MCF 10A (cell line): Measurements from ENCODE around the gene ZNF800. TPM values are rescaled to one million over a fixed set of nuclear protein-coding genes. Genes with fewer than 3 reads are reported as not detected.
A peak's percentile ranks its signal among the peaks of the same experiment; 100 is the strongest.

Experiments used
- BruUV-seq: library from RNA; stranded (reverse); fragments of 400-500 nt; replicated peaks from 2 replicates; lab custom pipeline; 2021; lab: Mats Ljungman, UMichigan
- CTCF ChIA-PET: fragments of 300-600 bp; sonication (Branson Sonifier 250); formaldehyde crosslinking; extraction: SDS; loops from one replicate; lab custom pipeline; 2021; ENCODE audit warnings: antibody characterized with exemption, inconsistent platforms; lab: Yijun Ruan, JAX
- POLR2A ChIA-PET: fragments of 300-600, 350-650 bp; sonication (Branson Sonifier 250); formaldehyde crosslinking; extraction: SDS; loops from one replicate; lab custom pipeline; 2020; ENCODE audit warnings: antibody characterized with exemption, inconsistent platforms; lab: Yijun Ruan, JAX
- DNase-seq: peaks from one replicate; pipeline ENCODE4 v3.0.0-alpha.2; 2018; ENCODE audit not compliant: unreplicated experiment
- H3K27ac Mint-ChIP-seq: one replicate; pipeline ENCODE4 v1.8.0; 2022; ENCODE audit warnings: mild to moderate bottlenecking, low read depth, mixed read lengths; ENCODE audit not compliant: unreplicated experiment
- H3K27me3 Mint-ChIP-seq: one replicate; pipeline ENCODE4 v1.8.0; 2022; ENCODE audit warnings: mixed read lengths; ENCODE audit not compliant: insufficient read depth, unreplicated experiment
- H3K36me3 Mint-ChIP-seq: one replicate; pipeline ENCODE4 v1.8.0; 2022; ENCODE audit warnings: mild to moderate bottlenecking, moderate library complexity, mixed read lengths; ENCODE audit not compliant: insufficient read depth, unreplicated experiment
- H3K4me1 Mint-ChIP-seq: one replicate; pipeline ENCODE4 v1.8.0; 2022; ENCODE audit warnings: mixed read lengths; ENCODE audit not compliant: insufficient read depth, unreplicated experiment
- H3K4me3 Mint-ChIP-seq: one replicate; pipeline ENCODE4 v1.8.0; 2022; ENCODE audit warnings: mild to moderate bottlenecking, moderate library complexity, mixed read lengths; ENCODE audit not compliant: unreplicated experiment
- H3K9me3 Mint-ChIP-seq: one replicate; pipeline ENCODE4 v1.8.0; 2022; ENCODE audit warnings: mixed read lengths; ENCODE audit not compliant: unreplicated experiment
- intact Hi-C: fragments of 100-400 bp; cut with micrococcal nuclease; formaldehyde crosslinking; loops from 2 replicates; pipeline ENCODE4 v1.14.1; 2022
- total RNA-seq: library from RNA; stranded (reverse); gene quantifications from 2 replicates; pipeline ENCODE4 v1.2.3, GENCODE V29; 2022
- TF ChIP-seq, protein P1 (sequence below): fragments of 200-600 bp; IDR thresholded peaks from one replicate; pipeline ENCODE4 v1.8.0; 2022; ENCODE audit warnings: antibody characterized with exemption, mild to moderate bottlenecking; ENCODE audit not compliant: unreplicated experiment

Gene ZNF800
- total RNA-seq, 1 experiment from 2014 or later: 51.7 TPM

- H3K4me3 Mint-ChIP-seq: no peak overlapping the region
- no peaks in the 10 kb centered on the region for H3K27me3 Mint-ChIP-seq
- intact Hi-C loops: no loop called here
- H3K36me3 Mint-ChIP-seq: peaks cover 46% of the 10 kb centered on the region
- POLR2A ChIA-PET: interaction anchor here (0.6 to 3.8 kb wide), 2 partner anchors 9 to 206 kb away, joined by 4 to 31 read pairs; partner anchors contain the start of gene ZNF800
- TF ChIP-seq, protein P1, sequence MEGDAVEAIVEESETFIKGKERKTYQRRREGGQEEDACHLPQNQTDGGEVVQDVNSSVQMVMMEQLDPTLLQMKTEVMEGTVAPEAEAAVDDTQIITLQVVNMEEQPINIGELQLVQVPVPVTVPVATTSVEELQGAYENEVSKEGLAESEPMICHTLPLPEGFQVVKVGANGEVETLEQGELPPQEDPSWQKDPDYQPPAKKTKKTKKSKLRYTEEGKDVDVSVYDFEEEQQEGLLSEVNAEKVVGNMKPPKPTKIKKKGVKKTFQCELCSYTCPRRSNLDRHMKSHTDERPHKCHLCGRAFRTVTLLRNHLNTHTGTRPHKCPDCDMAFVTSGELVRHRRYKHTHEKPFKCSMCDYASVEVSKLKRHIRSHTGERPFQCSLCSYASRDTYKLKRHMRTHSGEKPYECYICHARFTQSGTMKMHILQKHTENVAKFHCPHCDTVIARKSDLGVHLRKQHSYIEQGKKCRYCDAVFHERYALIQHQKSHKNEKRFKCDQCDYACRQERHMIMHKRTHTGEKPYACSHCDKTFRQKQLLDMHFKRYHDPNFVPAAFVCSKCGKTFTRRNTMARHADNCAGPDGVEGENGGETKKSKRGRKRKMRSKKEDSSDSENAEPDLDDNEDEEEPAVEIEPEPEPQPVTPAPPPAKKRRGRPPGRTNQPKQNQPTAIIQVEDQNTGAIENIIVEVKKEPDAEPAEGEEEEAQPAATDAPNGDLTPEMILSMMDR: no peak
- peaks cover 28% of the 10 kb centered on the region for H3K4me1 Mint-ChIP-seq
- CTCF ChIA-PET: interaction anchor here (0.7 to 1.4 kb wide), 5 partner anchors 9 to 353 kb away, joined by 3 to 6 read pairs (median 3); partner anchors contain the start of gene ZNF800
- H3K9me3 Mint-ChIP-seq: no peaks in the 10 kb centered on the region
- BruUV-seq: no TSS peak
- DNase-seq: peak; percentile 46
- H3K27ac Mint-ChIP-seq: no peak overlapping the region
These were observed 9.2 kb downstream of the ZNF800 start for GRCh38 chr7:127383123-127383835.

DNA sequence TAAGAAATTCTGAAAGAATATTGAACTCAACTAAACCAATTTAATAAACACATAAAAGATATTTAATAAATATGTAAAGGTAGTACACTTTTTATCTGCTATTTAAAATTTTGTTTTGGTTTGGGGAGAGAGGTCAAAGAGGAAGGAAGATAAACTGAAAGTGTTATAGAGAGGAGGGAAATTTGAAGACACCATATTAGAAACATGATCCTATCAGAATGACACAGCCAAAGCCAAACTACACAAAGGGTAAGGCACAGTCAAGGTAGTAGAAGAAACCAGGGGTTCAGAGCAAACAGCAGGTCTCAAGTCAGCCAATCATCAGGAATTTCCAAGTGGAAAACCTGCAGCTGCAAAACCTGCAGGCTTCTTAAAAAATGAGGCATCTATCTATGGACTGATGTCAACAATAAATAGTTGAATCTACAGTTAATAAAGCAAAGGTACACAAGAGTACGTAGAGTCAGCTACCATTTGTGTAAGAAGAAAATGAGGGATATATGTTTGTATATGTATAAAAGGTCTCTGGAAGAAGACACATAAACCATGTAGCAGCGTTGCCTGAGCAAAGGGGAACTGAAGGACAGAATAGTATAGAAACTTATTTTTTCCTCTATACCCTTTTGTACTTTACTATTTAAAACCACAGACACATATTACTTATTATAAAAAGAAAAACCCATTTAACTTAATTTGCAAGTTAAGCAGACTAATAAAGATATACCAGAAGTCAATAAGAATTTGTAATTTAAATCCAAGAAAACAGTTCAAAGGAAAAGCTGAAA lies 10.0 kb downstream of the ZNF800 start:
- Mint-ChIP-seq H3K27ac (peak overlapping the region; percentile 82), H3K4me1 (peaks cover 34% of the 10 kb centered on the region)

DNA sequence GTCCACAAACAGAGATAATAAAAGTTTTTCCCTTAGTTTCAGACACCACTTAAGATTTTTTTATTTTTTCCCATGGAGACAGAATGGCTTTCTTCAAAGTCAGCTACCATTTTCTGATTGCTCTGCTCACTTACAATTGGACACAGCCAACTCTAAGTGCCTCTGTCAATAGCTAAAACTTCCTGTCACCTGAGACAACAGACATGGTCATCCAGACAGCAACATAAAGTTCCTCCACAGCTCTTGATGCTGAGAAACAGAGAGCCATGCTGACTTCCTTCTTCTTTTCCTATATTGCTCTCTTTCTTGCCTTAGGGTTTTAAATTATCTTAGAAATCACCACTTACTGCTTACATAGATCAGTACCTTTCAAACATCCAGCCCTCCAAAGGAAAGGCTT lies 12.0 kb downstream of the ZNF800 start:
- ChIA-PET CTCF (no interaction called here), POLR2A (interaction anchor here (1.5 kb wide), 1 partner anchor 11 kb away, joined by 7 read pairs; the partner anchor contains the start of gene ZNF800)
- Mint-ChIP-seq H3K4me1 (peaks cover 41% of the 10 kb centered on the region), H3K27me3 (no peaks in the 10 kb centered on the region), H3K36me3 (peaks cover 31% of the 10 kb centered on the region), H3K27ac (no peak overlapping the region), H3K4me3 (no peak overlapping the region), H3K9me3 (no peaks in the 10 kb centered on the region)
- no TSS peak for BruUV-seq
- TF ChIP-seq, protein P1: no peak
- intact Hi-C loops: no loop called here
- DNase-seq: no peak

More for the DNA sequence above, 10.0 kb downstream of the ZNF800 start:
- no peak overlapping the region for H3K4me3 Mint-ChIP-seq
- no peaks in the 10 kb centered on the region for H3K9me3 Mint-ChIP-seq
- intact Hi-C loops: no loop called here
- CTCF ChIA-PET: interaction anchor here (0.6 to 1.4 kb wide), 3 partner anchors 9 to 35 kb away, joined by 3 to 6 read pairs (median 4); partner anchors contain the start of gene ZNF800
- H3K36me3 Mint-ChIP-seq: peaks cover 38% of the 10 kb centered on the region
- POLR2A ChIA-PET: interaction anchor here (3.8 kb wide), 1 partner anchor 10 kb away, joined by 31 read pairs; the partner anchor contains the start of gene ZNF800
- TF ChIP-seq, protein P1: no peak
- no peak for DNase-seq
- no TSS peak for BruUV-seq
- H3K27me3 Mint-ChIP-seq: no peaks in the 10 kb centered on the region

- H3K27ac Mint-ChIP-seq: no peak overlapping the region
- H3K4me1 Mint-ChIP-seq: peaks cover 41% of the 10 kb centered on the region
- H3K36me3 Mint-ChIP-seq: peaks cover 32% of the 10 kb centered on the region
- H3K4me3 Mint-ChIP-seq: no peak overlapping the region
- no peaks in the 10 kb centered on the region for H3K9me3 Mint-ChIP-seq
- intact Hi-C loops: no loop called here
- no TSS peak for BruUV-seq
- H3K27me3 Mint-ChIP-seq: no peaks in the 10 kb centered on the region
- POLR2A ChIA-PET: interaction anchor here (0.6 to 2.7 kb wide), 4 partner anchors 12 to 898 kb away, joined by 3 to 24 read pairs (median 5); partner anchors contain the start of gene ZNF800
- TF ChIP-seq, protein P1: no peak
- CTCF ChIA-PET: no interaction called here
- no peak for DNase-seq
These were observed 12.9 kb downstream of the ZNF800 start for GRCh38 chr7:127379642-127380041.
